ENCODE results near the gene CRIM1. TPM values are rescaled to one million over a fixed set of nuclear protein-coding genes. Genes with fewer than 3 reads are reported as not detected.

CRIM1 gene
- total RNA-seq, 1 donor from 2014 or later: 0.58 TPM

- no peak for DNase-seq
- Mint-ChIP-seq H3K4me3 (no peak overlapping the region), H3K27ac (no peak overlapping the region), H3K4me1 (peaks cover 8% of the 10 kb centered on the region), H3K27me3 (peaks cover 2% of the 10 kb centered on the region), H3K36me3 (ENCODE audit: low read depth) (no peaks in the 10 kb centered on the region), H3K9me3 (no peaks in the 10 kb centered on the region)
- ChIA-PET POLR2A (no interaction called here), CTCF (no interaction called here)
- intact Hi-C loops (cut with micrococcal nuclease): no loop called here
- TF ChIP-seq CTCF (IDR thresholded peaks at IDR 0.05): no peak
- ATAC-seq (ENCODE audit: low read depth): no peak
Observed at GRCh38 chr2:36405183-36405582, 49.6 kb downstream of the CRIM1 start.

GRCh38 chr2:36406296-36406695 lies 50.7 kb downstream of the CRIM1 start:
- peaks cover 8% of the 10 kb centered on the region for H3K4me1 Mint-ChIP-seq
- ChIA-PET CTCF (no interaction called here), POLR2A (no interaction called here)
- ATAC-seq (ENCODE audit: low read depth): no peak
- H3K4me3 Mint-ChIP-seq: no peak overlapping the region
- H3K36me3 Mint-ChIP-seq (ENCODE audit: low read depth): no peaks in the 10 kb centered on the region
- intact Hi-C loops (cut with micrococcal nuclease): no loop called here
- no peaks in the 10 kb centered on the region for H3K9me3 Mint-ChIP-seq
- H3K27ac Mint-ChIP-seq: no peak overlapping the region
- TF ChIP-seq CTCF (IDR thresholded peaks at IDR 0.05): no peak
- DNase-seq: no peak
- H3K27me3 Mint-ChIP-seq: peaks cover 2% of the 10 kb centered on the region

- H3K4me3 Mint-ChIP-seq: no peak overlapping the region
Observed at GRCh38 chr2:36407413-36407812, 51.8 kb downstream of the CRIM1 start.

GRCh38 chr2:36408198-36408703 lies 52.7 kb downstream of the CRIM1 start:
- CTCF ChIA-PET: no interaction called here
- DNase-seq: no peak
- Mint-ChIP-seq H3K36me3 (ENCODE audit: low read depth) (no peaks in the 10 kb centered on the region), H3K27me3 (peaks cover 2% of the 10 kb centered on the region), H3K4me3 (no peak overlapping the region), H3K4me1 (peaks cover 8% of the 10 kb centered on the region), H3K27ac (no peak overlapping the region), H3K9me3 (no peaks in the 10 kb centered on the region)
- intact Hi-C loops (cut with micrococcal nuclease): no loop called here
- POLR2A ChIA-PET: no interaction called here
- TF ChIP-seq CTCF (IDR thresholded peaks at IDR 0.05): no peak
- no peak for ATAC-seq (ENCODE audit: low read depth)

More at GRCh38 chr2:36407413-36407812, 51.8 kb downstream of the CRIM1 start:
- intact Hi-C loops (cut with micrococcal nuclease): no loop called here
- Mint-ChIP-seq H3K27ac (no peak overlapping the region), H3K36me3 (ENCODE audit: low read depth) (no peaks in the 10 kb centered on the region), H3K4me1 (peaks cover 8% of the 10 kb centered on the region), H3K9me3 (no peaks in the 10 kb centered on the region), H3K27me3 (peaks cover 2% of the 10 kb centered on the region)
- CTCF ChIA-PET: no interaction called here
- TF ChIP-seq CTCF (IDR thresholded peaks at IDR 0.05): no peak
- ATAC-seq (ENCODE audit: low read depth): no peak
- DNase-seq: no peak
- POLR2A ChIA-PET: no interaction called here

- DNase-seq: no peak
- H3K27ac Mint-ChIP-seq: no peak overlapping the region
- H3K36me3 Mint-ChIP-seq (ENCODE audit: low read depth): no peaks in the 10 kb centered on the region
- peaks cover 2% of the 10 kb centered on the region for H3K27me3 Mint-ChIP-seq
- POLR2A ChIA-PET: no interaction called here
- no peak for ATAC-seq (ENCODE audit: low read depth)
- CTCF ChIA-PET: no interaction called here
- TF ChIP-seq CTCF (IDR thresholded peaks at IDR 0.05): no peak
- no peaks in the 10 kb centered on the region for H3K9me3 Mint-ChIP-seq
- no peak overlapping the region for H3K4me3 Mint-ChIP-seq
- intact Hi-C loops (cut with micrococcal nuclease): no loop called here
- H3K4me1 Mint-ChIP-seq: peaks cover 8% of the 10 kb centered on the region
Observed at GRCh38 chr2:36409335-36409734, 53.8 kb downstream of the CRIM1 start.
